Activated naive CD8-positive, alpha-beta T cell treated with anti-CD3 and anti-CD28 coated beads for 36 hours (primary cell): ENCODE measurements around the gene NEDD4L. TPM values are rescaled to one million over a fixed set of nuclear protein-coding genes. Genes with fewer than 3 reads are reported as not detected.

Source experiments
- DNase-seq: peaks from one replicate; pipeline ENCODE4 v3.0.0; 2021
- H3K27ac Mint-ChIP-seq: one replicate; pipeline ENCODE4 v1.8.0; 2022; ENCODE audit warnings: mild to moderate bottlenecking, moderate library complexity, mixed read lengths
- H3K27me3 Mint-ChIP-seq: one replicate; pipeline ENCODE4 v1.8.0; 2022; ENCODE audit warnings: mild to moderate bottlenecking, mixed read lengths
- H3K36me3 Mint-ChIP-seq: one replicate; pipeline ENCODE4 v1.8.0; 2021; ENCODE audit warnings: mild to moderate bottlenecking, mixed read lengths
- H3K4me1 Mint-ChIP-seq: one replicate; pipeline ENCODE4 v1.8.0; 2021; ENCODE audit warnings: mixed read lengths
- H3K4me3 Mint-ChIP-seq: one replicate; pipeline ENCODE4 v1.8.0; 2022; ENCODE audit warnings: mild to moderate bottlenecking, moderate library complexity, mixed read lengths
- H3K9me3 Mint-ChIP-seq: one replicate; pipeline ENCODE4 v1.8.0; 2022; ENCODE audit warnings: mixed read lengths
- total RNA-seq, 2 experiments: library from RNA; stranded (reverse); gene quantifications; one replicate each; pipeline ENCODE4 v1.2.3, GENCODE V29; 2021

NEDD4L gene
- total RNA-seq, 2 experiments from 2014 or later: 10.5 to 14.4 TPM

DNA sequence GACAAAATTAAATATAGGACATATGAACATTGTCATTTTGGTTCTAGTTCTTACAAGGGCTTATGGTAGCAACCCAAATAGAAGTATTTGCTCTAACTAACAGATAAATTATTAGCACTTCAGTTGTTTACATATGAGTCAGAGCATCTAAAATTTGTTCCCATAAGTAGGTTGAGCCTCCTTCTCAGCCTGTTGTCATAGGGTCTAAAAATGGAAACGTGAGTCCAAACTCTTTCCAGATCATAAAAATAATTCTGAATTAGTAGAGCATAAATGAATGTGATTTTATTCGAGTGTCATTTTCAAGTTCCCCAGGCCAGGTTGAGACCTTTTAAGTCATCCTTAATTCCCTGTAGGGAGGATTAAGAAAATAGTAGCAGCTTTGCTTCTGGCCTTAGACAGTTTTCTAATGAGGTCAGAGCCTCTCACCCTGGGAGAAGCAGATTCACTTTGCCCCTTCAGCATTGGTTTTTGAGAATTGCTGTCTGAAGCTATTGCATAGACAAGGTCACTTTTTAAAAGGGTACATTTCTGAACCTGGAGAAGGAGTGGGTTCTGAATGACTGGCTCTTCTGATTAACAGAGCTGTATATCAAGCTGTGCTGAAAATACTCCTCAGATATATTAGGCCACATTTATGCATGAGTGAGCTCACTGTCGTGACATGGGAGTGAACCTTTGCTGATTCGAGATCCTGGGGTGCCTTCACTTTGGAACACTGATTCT lies 164.3 kb downstream of the NEDD4L start:
- Mint-ChIP-seq H3K36me3 (no peaks in the 10 kb centered on the region), H3K9me3 (no peaks in the 10 kb centered on the region), H3K4me1 (peaks cover 5% of the 10 kb centered on the region), H3K27ac (no peak overlapping the region), H3K27me3 (no peaks in the 10 kb centered on the region), H3K4me3 (no peak overlapping the region)
- DNase-seq: no peak

DNA sequence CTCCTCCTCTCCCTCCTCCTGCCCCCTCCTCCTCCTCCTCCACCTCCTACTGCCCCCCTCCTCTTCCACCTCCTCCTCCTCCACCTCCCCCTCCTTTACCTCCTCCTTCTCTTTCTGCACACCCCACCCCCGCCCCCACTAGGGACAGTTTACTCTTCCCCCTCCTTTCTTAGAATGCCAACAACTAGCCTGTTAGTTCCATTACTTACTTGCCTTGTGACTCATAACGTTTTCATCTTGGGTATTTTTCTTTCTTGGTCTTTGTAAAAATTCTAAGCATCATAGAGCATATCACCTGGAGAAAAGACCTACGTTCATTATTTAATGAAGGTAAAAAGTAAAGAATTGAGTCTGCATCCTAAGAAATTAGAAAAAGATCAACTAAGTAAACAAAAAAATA lies 165.3 kb downstream of the NEDD4L start:
- no peak overlapping the region for H3K4me3 Mint-ChIP-seq
- H3K4me1 Mint-ChIP-seq: peaks cover 15% of the 10 kb centered on the region
- no peak for DNase-seq
- H3K36me3 Mint-ChIP-seq: no peaks in the 10 kb centered on the region
- no peaks in the 10 kb centered on the region for H3K9me3 Mint-ChIP-seq
- peaks cover 2% of the 10 kb centered on the region for H3K27me3 Mint-ChIP-seq
- no peak overlapping the region for H3K27ac Mint-ChIP-seq

DNA sequence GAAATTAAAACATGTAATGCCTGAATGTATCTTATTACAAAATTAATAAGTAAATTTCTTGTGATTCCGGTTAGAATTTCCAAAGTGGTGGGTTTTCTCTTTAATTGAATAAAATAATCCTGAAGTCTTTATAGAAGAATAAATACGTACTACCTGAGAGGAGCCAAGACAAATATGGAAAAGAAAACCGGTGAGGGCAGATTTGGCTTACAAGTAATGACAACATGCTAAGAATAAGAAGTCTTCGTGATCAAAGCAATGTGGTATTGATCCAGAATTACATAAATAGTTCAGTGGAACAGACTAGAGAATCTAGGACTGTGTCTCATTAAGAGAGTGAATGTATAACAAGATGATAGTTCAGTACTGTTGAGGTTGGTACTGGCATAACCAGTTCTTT lies 167.5 kb downstream of the NEDD4L start:
- Mint-ChIP-seq H3K4me1 (peaks cover 16% of the 10 kb centered on the region), H3K36me3 (no peaks in the 10 kb centered on the region), H3K9me3 (no peaks in the 10 kb centered on the region), H3K27ac (no peak overlapping the region), H3K4me3 (no peak overlapping the region), H3K27me3 (peaks cover 3% of the 10 kb centered on the region)
- no peak for DNase-seq

DNA sequence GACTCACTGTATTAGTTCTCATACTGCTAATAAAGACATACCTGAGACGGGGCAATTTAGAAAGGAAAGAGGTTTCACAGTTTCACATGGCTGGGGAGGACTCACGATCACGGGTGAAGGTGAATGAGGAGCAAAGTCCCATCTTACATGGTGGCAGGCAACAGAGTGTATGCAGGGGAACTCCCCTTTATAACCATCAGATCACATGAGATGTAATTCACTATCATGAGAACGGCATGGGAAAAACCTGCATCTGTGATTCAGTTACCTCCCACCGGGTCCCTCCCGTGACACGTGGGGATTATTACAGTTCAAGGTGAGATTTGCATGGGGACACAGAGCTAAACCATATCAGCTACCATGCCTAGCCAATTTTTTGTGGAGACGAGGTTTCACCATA lies 168.2 kb downstream of the NEDD4L start:
- H3K9me3 Mint-ChIP-seq: no peaks in the 10 kb centered on the region
- H3K36me3 Mint-ChIP-seq: no peaks in the 10 kb centered on the region
- no peak for DNase-seq
- no peak overlapping the region for H3K4me3 Mint-ChIP-seq
- peaks cover 3% of the 10 kb centered on the region for H3K27me3 Mint-ChIP-seq
- H3K4me1 Mint-ChIP-seq: peaks cover 16% of the 10 kb centered on the region
- H3K27ac Mint-ChIP-seq: no peak overlapping the region

DNA sequence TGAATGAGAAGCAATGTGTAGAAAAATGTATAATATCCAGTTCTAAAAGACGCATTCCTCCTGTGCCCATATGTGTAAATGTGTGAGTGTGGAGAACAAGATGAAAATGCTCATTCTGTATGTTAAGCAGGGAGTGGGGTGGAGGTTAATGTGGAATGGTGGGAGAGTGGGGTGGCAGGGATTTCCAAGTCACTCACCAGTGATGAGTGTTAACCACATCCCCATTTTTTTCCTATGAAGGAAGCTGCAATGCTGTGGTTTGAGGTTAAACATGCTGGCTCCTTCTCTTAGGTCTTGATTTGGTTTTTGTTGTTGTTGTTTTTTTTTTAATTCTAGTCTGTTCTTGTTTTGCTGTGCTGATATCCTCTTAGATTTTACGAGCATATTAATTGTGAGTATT lies 169.4 kb downstream of the NEDD4L start:
- Mint-ChIP-seq H3K27ac (no peak overlapping the region), H3K4me1 (peaks cover 16% of the 10 kb centered on the region), H3K27me3 (peaks cover 3% of the 10 kb centered on the region), H3K4me3 (no peak overlapping the region), H3K9me3 (no peaks in the 10 kb centered on the region), H3K36me3 (no peaks in the 10 kb centered on the region)
- no peak for DNase-seq

DNA sequence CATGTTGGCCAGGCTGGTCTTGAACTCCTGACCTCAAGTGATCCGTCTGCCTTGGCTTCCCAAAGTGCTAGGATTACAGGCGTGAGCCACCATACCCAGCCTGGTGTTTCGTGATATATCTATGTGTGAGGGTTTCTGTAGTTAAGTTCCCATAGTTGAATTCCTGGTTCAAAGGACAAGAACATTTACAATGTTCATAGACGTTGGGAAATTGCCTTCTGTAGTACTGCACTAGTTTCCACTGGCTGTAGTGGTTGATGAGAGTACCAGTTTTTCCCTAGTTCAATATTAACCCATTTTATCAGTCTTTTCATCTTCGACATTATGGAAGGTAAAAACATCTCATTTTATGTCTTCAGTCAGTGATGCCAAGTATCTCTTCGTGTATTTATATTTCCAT lies 171.0 kb downstream of the NEDD4L start:
- no peak for DNase-seq
- no peak overlapping the region for H3K4me3 Mint-ChIP-seq
- no peak overlapping the region for H3K27ac Mint-ChIP-seq
- no peaks in the 10 kb centered on the region for H3K9me3 Mint-ChIP-seq
- peaks cover 13% of the 10 kb centered on the region for H3K4me1 Mint-ChIP-seq
- peaks cover 3% of the 10 kb centered on the region for H3K27me3 Mint-ChIP-seq
- no peaks in the 10 kb centered on the region for H3K36me3 Mint-ChIP-seq

DNA sequence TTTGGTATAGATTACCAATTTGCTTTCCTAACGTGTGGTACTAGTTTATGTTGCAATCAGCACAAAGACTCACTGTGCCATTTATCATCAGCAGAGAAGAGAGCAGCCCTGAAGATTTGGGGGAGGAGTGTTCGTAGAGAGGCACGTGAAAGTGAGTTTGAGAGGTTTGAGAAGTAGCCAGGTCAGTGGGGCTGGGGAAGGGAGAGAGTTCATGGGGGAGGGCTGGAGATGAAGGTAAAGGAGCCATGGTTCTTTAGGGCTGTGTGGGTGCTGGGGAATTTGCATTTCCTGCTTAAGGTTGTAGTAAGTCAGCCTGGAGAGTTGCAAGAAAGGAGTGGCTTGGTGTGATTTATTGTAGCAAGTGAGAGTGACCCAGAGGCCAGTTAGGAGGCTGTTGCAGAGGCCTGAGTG lies 172.1 kb downstream of the NEDD4L start:
- Mint-ChIP-seq H3K4me3 (no peak overlapping the region), H3K36me3 (no peaks in the 10 kb centered on the region), H3K27ac (no peak overlapping the region), H3K9me3 (no peaks in the 10 kb centered on the region), H3K27me3 (peaks cover 3% of the 10 kb centered on the region), H3K4me1 (peaks cover 13% of the 10 kb centered on the region)
- no peak for DNase-seq

DNA sequence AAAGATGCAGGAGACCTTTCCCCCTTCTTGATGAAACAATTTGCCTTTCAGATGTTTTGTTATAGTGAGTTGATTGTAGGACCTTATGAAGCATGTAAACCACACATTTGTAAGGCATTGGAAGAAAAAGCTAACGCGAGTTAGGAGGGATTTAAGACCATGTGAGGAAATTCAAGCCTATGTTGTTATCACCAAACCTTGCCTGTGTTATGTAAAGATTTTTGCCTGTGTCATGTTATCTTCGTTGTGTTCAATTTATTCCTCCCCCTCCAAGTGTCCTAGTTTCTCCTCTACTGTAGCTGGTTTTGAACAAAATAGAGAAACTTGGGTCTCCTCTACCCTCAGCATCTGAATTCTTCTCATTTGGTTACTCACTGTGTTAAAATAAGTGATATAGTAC lies 173.0 kb downstream of the NEDD4L start:
- Mint-ChIP-seq H3K4me3 (no peak overlapping the region), H3K36me3 (no peaks in the 10 kb centered on the region), H3K27ac (no peak overlapping the region), H3K4me1 (peaks cover 17% of the 10 kb centered on the region), H3K9me3 (no peaks in the 10 kb centered on the region), H3K27me3 (peaks cover 3% of the 10 kb centered on the region)
- DNase-seq: no peak

DNA sequence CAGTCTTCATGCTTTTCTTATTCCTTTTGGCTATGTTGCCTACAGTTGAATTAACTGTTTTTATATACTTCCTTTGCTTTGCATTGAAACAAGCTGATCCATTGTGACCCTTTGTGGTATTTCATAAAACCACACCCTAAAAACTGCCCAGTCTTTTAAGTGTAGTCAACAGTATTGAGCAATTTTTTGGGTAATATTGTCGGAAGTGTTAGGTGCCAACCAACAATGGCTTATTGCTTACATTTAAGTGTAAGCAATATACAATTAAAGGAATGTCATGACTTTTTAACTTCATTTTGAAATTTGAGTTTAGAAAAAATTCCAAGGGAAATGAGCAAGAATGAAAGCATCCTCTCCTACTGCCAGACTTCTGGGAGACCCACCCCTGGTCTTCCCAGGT lies 174.1 kb downstream of the NEDD4L start:
- Mint-ChIP-seq H3K36me3 (no peaks in the 10 kb centered on the region), H3K27me3 (peaks cover 4% of the 10 kb centered on the region), H3K27ac (no peak overlapping the region), H3K4me1 (peaks cover 17% of the 10 kb centered on the region), H3K9me3 (no peaks in the 10 kb centered on the region), H3K4me3 (no peak overlapping the region)
- DNase-seq: no peak

DNA sequence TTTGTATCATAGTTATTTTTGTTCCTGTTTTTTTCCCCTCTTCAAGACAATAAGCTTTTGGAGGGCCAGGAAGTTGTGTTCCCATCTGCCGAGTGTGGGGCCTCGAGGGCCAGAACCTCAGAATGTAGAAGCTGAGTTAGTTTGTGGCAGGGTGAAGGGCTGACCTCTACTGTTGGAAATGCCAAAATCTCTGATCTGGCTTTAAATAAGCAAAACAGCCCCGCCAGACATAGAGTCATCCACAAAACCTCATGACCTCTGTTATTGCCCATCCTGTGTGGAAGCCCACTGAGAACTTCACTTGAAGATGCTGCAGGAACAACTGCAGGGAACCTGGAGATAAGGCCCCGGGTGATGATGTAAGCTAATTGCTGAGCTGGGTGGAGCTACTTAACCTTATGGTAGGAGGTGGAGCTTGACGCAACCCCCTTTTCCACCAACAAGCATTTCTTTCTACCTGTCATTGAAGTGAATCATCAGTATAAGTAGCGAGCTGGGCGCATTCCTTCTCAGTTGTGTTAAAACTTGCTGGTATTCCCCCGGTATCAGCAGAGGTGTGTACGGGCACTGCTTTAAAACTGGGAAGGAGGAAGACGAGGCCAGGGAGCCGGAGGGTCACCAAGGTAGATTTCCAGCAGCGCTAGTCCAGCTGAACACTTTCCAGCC lies 177.2 kb downstream of the NEDD4L start:
- Mint-ChIP-seq H3K27ac (no peak overlapping the region), H3K27me3 (peaks cover 5% of the 10 kb centered on the region), H3K4me3 (no peak overlapping the region), H3K36me3 (no peaks in the 10 kb centered on the region), H3K4me1 (peaks cover 17% of the 10 kb centered on the region), H3K9me3 (no peaks in the 10 kb centered on the region)
- no peak for DNase-seq

DNA sequence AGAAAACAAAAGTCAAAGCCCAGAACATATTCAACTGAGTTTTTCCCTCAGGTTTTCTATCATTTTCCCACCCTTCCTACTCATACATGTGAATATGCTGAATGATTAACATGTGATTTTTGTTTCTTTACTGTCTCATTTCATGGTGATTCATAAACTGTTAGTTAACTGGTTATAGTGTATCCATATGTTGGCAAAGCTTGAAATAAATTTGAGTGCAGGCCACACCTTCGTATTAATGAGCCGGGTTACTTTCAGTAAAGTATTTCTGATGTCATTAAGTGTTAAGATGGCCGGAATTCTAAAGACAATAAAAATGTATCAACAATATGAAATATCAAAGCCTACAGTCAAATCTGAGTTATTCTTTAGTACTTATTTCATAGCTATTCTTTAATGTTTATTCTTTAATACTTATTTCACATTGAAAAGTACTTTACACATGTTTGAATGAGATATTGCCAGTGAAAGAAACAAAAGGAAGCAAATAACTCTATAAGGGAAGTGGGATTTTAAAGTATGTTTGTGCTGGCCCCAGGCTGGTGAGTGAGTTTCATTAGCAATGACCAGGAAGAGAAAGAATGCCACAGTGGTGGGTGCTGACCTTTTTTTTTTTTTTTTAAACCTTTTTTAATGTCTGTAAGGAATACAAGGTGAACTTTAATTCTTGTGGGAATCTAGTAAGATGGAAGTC lies 178.6 kb downstream of the NEDD4L start:
- peaks cover 5% of the 10 kb centered on the region for H3K27me3 Mint-ChIP-seq
- H3K27ac Mint-ChIP-seq: no peak overlapping the region
- peaks cover 17% of the 10 kb centered on the region for H3K4me1 Mint-ChIP-seq
- H3K36me3 Mint-ChIP-seq: no peaks in the 10 kb centered on the region
- H3K9me3 Mint-ChIP-seq: no peaks in the 10 kb centered on the region
- H3K4me3 Mint-ChIP-seq: no peak overlapping the region
- no peak for DNase-seq

DNA sequence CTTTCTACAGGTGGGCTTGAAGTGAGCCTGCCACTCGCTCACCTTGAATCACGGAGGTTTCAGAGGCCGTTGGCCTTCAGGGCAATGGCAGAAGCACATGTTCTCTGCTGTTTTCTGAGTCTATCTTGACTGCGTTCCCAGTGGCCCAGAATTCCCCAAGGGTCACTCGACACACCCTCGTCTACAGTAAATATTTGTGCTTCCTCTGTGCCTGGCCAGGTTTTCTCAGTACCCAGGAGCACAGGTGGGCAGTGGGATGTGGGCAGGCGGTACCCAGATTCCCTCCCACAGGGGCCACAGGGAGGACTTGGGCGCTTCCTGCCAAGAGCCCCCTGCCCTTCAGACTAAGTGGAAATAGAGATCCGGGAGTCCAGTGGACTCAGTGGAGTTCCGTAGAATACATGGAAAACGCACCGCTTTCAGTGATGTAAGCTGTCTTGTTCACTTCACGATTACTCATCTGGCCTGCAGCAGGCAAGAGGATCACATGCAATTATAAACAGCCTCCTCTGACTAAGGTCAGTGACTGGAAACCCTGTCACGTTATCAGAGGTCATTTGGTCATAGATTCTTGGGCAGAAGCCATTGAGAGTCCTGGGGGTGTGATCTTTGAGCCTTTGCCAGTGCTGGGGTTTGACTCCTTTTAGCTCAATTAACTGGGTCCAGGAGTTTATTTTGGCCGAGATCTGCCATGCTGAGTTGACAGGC lies 179.8 kb downstream of the NEDD4L start:
- Mint-ChIP-seq H3K9me3 (no peaks in the 10 kb centered on the region), H3K27me3 (peaks cover 5% of the 10 kb centered on the region)
- DNase-seq: no peak

DNA sequence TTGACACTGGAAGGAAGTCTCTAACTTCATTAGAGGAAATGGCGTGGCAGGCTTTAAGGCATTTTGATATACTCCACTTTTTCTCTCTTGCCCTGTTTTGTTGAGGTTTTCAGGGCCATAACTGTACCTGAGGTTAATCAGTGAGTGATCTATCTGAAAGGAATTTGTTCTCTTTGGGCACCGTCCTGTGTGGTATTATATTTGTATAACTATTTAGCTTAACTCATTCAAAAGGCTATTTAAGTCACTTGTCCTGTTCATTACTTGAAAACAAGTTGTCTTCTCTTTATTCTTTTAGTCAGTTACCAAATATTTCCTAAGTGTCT lies 180.4 kb downstream of the NEDD4L start:
- no peak for DNase-seq
- Mint-ChIP-seq H3K36me3 (no peaks in the 10 kb centered on the region), H3K27me3 (peaks cover 5% of the 10 kb centered on the region), H3K4me1 (peaks cover 17% of the 10 kb centered on the region), H3K4me3 (no peak overlapping the region), H3K9me3 (no peaks in the 10 kb centered on the region), H3K27ac (no peak overlapping the region)

More for the DNA sequence above, 179.8 kb downstream of the NEDD4L start:
- Mint-ChIP-seq H3K4me1 (peaks cover 17% of the 10 kb centered on the region), H3K36me3 (no peaks in the 10 kb centered on the region), H3K27ac (no peak overlapping the region), H3K4me3 (no peak overlapping the region)

DNA sequence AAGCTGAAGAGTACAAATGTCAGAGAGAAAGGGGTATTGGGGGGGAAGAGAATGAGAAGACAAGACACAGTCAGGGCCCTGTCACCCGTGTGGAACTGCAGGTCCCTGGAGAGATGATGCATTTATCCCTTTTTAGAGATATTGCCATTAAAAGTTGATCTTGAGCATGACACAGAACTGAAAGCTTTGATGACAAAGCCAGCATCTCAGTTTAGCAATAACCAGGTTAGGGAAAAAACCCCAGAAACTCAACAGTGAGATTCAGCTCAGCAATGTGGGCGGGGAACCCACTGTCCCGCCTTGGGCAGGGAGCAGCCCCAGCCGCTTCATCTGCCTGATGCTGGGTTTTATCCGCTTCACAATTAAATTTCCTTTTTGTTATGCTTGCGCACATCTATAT lies 181.1 kb downstream of the NEDD4L start:
- no peak overlapping the region for H3K27ac Mint-ChIP-seq
- DNase-seq: peak; percentile 31

DNA sequence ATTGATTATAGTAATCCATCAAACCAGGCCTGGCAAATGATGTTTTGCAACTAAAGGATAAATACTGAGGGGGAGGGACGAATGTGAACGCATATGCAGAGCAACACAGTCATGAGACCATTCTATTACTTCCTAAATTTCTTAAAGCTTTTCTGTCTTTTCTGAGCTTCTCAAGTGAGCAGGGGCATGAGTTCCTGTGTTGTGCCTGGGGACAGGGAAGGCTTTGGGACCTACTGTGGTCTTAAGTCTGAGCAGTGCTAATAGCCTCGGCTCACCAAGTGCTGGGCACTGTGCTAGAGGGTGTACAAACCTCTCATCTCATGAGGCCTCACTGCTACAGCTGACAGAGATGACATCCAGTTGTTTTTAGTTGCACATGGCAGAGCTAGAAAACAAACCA lies 182.4 kb downstream of the NEDD4L start:
- Mint-ChIP-seq H3K27ac (no peak overlapping the region), H3K27me3 (peaks cover 5% of the 10 kb centered on the region), H3K36me3 (no peaks in the 10 kb centered on the region), H3K9me3 (no peaks in the 10 kb centered on the region), H3K4me3 (no peak overlapping the region), H3K4me1 (peaks cover 19% of the 10 kb centered on the region)
- no peak for DNase-seq

More for the DNA sequence above, 181.1 kb downstream of the NEDD4L start:
- peaks cover 18% of the 10 kb centered on the region for H3K4me1 Mint-ChIP-seq
- no peak overlapping the region for H3K4me3 Mint-ChIP-seq
- no peaks in the 10 kb centered on the region for H3K9me3 Mint-ChIP-seq
- H3K27me3 Mint-ChIP-seq: peaks cover 5% of the 10 kb centered on the region
- no peaks in the 10 kb centered on the region for H3K36me3 Mint-ChIP-seq
